OCI-M1 (cell line): ENCODE measurements around the gene ACACB.
A peak's percentile ranks its signal among the peaks of the same experiment; 100 is the strongest.

Experiments
- DNase-seq: peaks from one replicate; lab custom pipeline; 2025; lab: John Stamatoyannopoulos, UW

The ACACB gene

GRCh38 chr12:109110988-109111495 lies 5.3 kb upstream of the ACACB start:
- no peak for DNase-seq

GRCh38 chr12:109112720-109113465 lies 3.5 kb upstream of the ACACB start:
- DNase-seq, result no peak

- DNase-seq, result no peak
Observed at GRCh38 chr12:109113661-109114321, 2.6 kb upstream of the ACACB start.

- no peak for DNase-seq
Observed at GRCh38 chr12:109114644-109115043, 1.7 kb upstream of the ACACB start.

GRCh38 chr12:109115404-109115757 lies 1.0 kb upstream of the ACACB start:
- DNase-seq, result no peak

- no peak for DNase-seq
Observed at GRCh38 chr12:109116611-109116949, 193 bp downstream of the ACACB start.

GRCh38 chr12:109120095-109120494 lies 3.7 kb downstream of the ACACB start:
- DNase-seq, result no peak

GRCh38 chr12:109120557-109120956 lies 4.2 kb downstream of the ACACB start:
- no peak for DNase-seq

- DNase-seq, result no peak
Observed at GRCh38 chr12:109121346-109121880, 5.0 kb downstream of the ACACB start.

GRCh38 chr12:109124878-109125648 lies 8.7 kb downstream of the ACACB start:
- no peak for DNase-seq

- DNase-seq, result no peak
Observed at GRCh38 chr12:109125791-109126190, 9.4 kb downstream of the ACACB start.

- DNase-seq, result no peak
Observed at GRCh38 chr12:109126784-109127183, 10.4 kb downstream of the ACACB start.

- no peak for DNase-seq
Observed at GRCh38 chr12:109127533-109128242, 11.3 kb downstream of the ACACB start.

GRCh38 chr12:109130297-109131153 lies 14.1 kb downstream of the ACACB start:
- DNase-seq, result no peak

GRCh38 chr12:109131154-109132050 lies 15.0 kb downstream of the ACACB start:
- no peak for DNase-seq

GRCh38 chr12:109134186-109134917 lies 18.0 kb downstream of the ACACB start:
- peak; percentile 25 for DNase-seq

- no peak for DNase-seq
Observed at GRCh38 chr12:109137055-109137454, 20.7 kb downstream of the ACACB start.

GRCh38 chr12:109139360-109139759 lies 23.0 kb downstream of the ACACB start:
- DNase-seq, result no peak

GRCh38 chr12:109139791-109140190 lies 23.4 kb downstream of the ACACB start:
- DNase-seq, result no peak
